Measurements from ENCODE around the gene TTC16. TPM values are rescaled to one million over a fixed set of nuclear protein-coding genes. Genes with fewer than 3 reads are reported as not detected.
"Not testable (repeated sequence)": the region's sequence is repeated elsewhere in the genome, so short reads cannot be mapped to it uniquely, and the experiment has no call there.

The TTC16 gene
- total RNA-seq, 4 donors from 2014 or later, result 0.28 TPM; not detected in 3

- DNase-seq (ENCODE audit: low spot score), result no peak
- no peak for ATAC-seq (ENCODE audit: low FRiP score)
- TF ChIP-seq, protein P1, sequence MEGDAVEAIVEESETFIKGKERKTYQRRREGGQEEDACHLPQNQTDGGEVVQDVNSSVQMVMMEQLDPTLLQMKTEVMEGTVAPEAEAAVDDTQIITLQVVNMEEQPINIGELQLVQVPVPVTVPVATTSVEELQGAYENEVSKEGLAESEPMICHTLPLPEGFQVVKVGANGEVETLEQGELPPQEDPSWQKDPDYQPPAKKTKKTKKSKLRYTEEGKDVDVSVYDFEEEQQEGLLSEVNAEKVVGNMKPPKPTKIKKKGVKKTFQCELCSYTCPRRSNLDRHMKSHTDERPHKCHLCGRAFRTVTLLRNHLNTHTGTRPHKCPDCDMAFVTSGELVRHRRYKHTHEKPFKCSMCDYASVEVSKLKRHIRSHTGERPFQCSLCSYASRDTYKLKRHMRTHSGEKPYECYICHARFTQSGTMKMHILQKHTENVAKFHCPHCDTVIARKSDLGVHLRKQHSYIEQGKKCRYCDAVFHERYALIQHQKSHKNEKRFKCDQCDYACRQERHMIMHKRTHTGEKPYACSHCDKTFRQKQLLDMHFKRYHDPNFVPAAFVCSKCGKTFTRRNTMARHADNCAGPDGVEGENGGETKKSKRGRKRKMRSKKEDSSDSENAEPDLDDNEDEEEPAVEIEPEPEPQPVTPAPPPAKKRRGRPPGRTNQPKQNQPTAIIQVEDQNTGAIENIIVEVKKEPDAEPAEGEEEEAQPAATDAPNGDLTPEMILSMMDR (IDR thresholded peaks at IDR 0.05), result no peak
Observed at GRCh38 chr9:127753622-127754021, 37.7 kb downstream of the TTC16 start.

DNA sequence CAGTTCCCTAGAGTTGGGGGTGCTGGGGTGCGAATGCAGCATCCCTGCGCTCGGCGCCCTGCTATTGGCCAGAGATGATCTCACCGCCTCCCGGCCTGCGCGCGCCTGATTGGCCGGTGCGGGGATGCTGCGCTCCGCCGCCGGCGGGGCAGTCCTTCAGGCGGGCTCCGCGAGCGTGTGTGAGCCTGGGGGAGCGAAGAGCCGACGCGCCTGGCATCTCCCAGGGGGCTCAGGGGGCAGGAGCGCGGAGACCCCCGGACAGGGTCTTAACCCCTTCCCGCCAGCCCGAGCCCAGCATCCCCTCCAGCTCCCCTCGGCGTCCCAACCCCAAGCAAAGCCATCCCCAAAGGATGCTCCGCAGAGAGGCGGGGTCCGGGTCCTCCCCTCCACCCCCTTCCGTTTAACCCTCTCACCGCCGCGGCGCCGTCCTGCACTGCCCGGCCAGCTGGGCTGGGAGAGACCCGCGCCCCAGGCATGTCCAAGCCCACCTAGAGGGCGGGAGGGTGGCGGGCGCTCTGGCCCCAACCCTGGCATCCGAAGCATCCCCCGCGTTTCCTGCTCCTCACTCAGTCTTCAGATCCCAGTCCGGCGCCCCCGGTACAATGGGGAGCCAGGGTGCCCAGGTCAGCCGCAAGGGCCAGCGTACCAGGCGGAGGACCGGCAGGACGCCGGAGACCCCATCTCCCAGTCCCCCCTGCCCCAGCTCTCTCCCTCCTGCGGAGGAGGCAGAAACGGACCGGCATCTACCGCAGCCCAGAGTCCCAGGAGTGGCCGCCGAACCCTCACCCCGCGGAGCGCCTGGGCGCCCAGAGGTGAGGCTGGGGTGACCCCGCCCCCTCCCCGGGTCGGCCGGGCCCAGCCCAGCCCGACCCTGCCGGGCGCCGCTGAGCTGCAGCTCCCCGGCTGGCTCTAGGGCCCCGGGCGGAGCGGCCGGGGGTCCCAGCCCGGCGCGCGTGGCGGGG, 38.5 kb downstream of the TTC16 start:
- TF ChIP-seq, protein P1 (IDR thresholded peaks at IDR 0.05), result no peak
- no peak for ATAC-seq (ENCODE audit: low FRiP score)
- no peak for DNase-seq (ENCODE audit: low spot score)

GRCh38 chr9:127755061-127756060, 39.5 kb downstream of the TTC16 start:
- no peak for ATAC-seq (ENCODE audit: low FRiP score)
- DNase-seq (ENCODE audit: low spot score), result no peak
- TF ChIP-seq, protein P1 (IDR thresholded peaks at IDR 0.05), result no peak

DNA sequence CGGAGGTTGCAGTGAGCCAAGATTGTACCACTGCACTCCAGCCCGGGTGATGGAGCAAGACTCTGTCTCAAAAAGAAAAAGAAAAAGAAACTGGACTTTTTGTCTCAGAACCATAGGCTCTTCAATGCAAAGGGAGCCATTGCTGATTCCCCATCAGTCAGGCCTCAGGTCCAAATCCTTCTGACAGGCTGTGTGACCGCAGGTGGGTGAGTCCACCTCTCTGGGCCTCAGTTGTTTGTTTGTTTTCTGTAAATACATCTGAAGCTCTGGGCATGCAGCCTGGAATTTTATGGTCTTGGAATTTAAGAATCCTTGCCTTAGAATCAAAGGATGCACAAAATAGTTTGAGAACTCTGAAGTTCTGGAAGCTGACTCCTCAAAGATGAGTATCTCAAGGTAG, 40.4 kb downstream of the TTC16 start:
- no peak for DNase-seq (ENCODE audit: low spot score)
- no peak for ATAC-seq (ENCODE audit: low FRiP score)
- TF ChIP-seq, protein P1 (IDR thresholded peaks at IDR 0.05), result no peak

- not testable (repeated sequence) for ATAC-seq (ENCODE audit: low FRiP score)
Observed at GRCh38 chr9:127756776-127757175, 40.9 kb downstream of the TTC16 start.

DNA sequence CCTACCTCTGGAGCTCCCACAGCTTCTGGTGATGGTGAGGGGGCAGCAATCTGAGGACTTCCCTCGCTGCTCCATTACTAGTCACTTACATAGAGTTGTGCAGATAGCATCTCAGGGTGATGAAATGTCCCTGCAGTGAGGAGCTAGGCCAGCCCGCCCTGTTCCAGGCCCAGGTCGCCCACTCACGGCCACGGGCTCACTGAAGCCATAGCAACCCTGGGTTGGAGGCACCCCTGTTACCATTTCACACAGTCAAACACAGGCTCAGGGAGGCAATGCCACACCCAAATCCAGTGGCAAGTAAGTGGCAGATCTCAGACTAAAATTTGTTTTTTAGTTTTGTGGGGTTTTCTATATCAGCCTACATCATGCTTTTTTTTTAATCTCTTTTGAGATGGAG, 43.0 kb downstream of the TTC16 start:
- TF ChIP-seq, protein P1 (IDR thresholded peaks at IDR 0.05), result no peak
- no peak for ATAC-seq (ENCODE audit: low FRiP score)
- no peak for DNase-seq (ENCODE audit: low spot score)

More at GRCh38 chr9:127756776-127757175, 40.9 kb downstream of the TTC16 start:
- DNase-seq (ENCODE audit: low spot score), result not testable (repeated sequence)

GRCh38 chr9:127761061-127761460, 45.2 kb downstream of the TTC16 start:
- TF ChIP-seq, protein P1 (IDR thresholded peaks at IDR 0.05), result no peak
- ATAC-seq (ENCODE audit: low FRiP score) (no peak), DNase-seq (ENCODE audit: low spot score) (no peak)

All from omental fat pad (tissue), 4 donors.